Measurements from ENCODE around the gene NRN1. TPM values are rescaled to one million over a fixed set of nuclear protein-coding genes. Genes with fewer than 3 reads are reported as not detected.

Gene NRN1
- total RNA-seq, 1 donor from 2014 or later = 2.8 TPM

DNA sequence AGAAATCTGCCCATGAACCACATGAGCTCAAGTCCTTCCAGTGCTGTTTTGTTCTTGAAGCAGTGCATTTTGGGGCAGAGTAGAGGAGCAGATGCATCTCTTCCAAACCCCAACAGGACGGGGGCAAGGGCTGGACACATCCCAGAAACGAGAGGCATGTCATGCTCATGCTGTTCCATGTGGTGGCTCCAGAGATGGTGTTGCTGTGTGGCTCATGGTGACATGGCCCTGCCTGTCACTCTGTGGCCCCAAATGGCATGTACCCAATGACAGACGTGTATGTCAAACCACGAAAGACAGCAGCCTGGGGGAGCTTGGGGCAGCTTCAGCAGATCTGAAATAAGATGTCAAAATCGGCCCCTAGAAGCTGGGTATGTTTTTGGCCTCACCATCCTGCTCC, 46.3 kb downstream of the NRN1 start:
- H3K27ac Mint-ChIP-seq = no peak overlapping the region
- no peaks in the 10 kb centered on the region for H3K9me3 Mint-ChIP-seq
- H3K27me3 Mint-ChIP-seq (ENCODE audit: insufficient read depth) = peaks cover 6% of the 10 kb centered on the region
- H3K4me1 Mint-ChIP-seq (ENCODE audit: low read depth) = no peaks in the 10 kb centered on the region
- DNase-seq (ENCODE audit: low spot score) = no peak
- no peaks in the 10 kb centered on the region for H3K36me3 Mint-ChIP-seq (ENCODE audit: low read depth)
- H3K4me3 Mint-ChIP-seq = no peak overlapping the region
- intact Hi-C loops (cut with micrococcal nuclease) = no loop called here

DNA sequence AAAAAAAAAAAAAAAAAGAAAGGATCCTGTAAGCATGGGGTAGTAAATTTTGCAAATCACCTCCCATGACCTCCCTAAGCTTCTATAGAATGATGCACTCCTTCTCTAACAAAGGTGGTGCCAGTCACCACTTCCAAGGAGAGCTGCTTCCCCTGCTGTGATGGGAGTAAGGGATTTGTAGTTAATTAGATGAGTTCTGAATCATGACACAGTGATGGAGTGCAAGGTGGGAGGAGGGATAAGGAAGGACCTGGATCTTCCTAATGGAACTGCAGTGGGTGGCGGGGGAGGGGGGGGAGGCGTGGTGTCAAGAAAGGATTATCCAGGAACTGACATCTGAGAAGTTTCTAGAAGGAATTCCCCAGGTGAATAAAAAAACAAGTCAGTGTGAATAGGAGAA, 47.8 kb downstream of the NRN1 start:
- no peaks in the 10 kb centered on the region for H3K36me3 Mint-ChIP-seq (ENCODE audit: low read depth)
- DNase-seq (ENCODE audit: low spot score) = no peak
- H3K9me3 Mint-ChIP-seq = no peaks in the 10 kb centered on the region
- H3K27ac Mint-ChIP-seq = no peak overlapping the region
- H3K4me1 Mint-ChIP-seq (ENCODE audit: low read depth) = no peaks in the 10 kb centered on the region
- peaks cover 13% of the 10 kb centered on the region for H3K27me3 Mint-ChIP-seq (ENCODE audit: insufficient read depth)
- intact Hi-C loops (cut with micrococcal nuclease) = no loop called here
- no peak overlapping the region for H3K4me3 Mint-ChIP-seq

DNA sequence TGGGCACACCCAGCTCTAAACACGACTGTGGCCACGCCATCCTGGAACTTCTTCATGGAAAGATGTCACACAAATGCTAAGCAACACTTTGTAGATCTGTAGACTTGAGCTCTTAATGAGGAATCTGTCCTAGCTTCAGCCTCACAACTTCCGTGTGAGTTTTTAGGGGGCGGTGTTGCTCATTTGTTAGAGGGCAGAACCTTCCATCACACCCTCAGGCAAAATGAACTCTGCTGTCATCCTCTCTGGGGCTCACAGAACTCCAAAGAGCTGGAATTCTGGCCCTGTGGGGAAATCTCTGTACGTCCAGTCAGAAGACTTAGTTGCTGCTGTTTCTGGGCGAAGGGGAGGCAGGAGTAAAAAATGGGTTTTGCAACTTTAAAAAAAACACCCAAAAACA, 49.8 kb downstream of the NRN1 start:
- intact Hi-C loops (cut with micrococcal nuclease) = no loop called here
- Mint-ChIP-seq H3K9me3 (no peaks in the 10 kb centered on the region), H3K4me1 (ENCODE audit: low read depth) (no peaks in the 10 kb centered on the region), H3K27me3 (ENCODE audit: insufficient read depth) (peaks cover 14% of the 10 kb centered on the region), H3K36me3 (ENCODE audit: low read depth) (no peaks in the 10 kb centered on the region), H3K4me3 (no peak overlapping the region), H3K27ac (no peak overlapping the region)
- DNase-seq (ENCODE audit: low spot score) = no peak

DNA sequence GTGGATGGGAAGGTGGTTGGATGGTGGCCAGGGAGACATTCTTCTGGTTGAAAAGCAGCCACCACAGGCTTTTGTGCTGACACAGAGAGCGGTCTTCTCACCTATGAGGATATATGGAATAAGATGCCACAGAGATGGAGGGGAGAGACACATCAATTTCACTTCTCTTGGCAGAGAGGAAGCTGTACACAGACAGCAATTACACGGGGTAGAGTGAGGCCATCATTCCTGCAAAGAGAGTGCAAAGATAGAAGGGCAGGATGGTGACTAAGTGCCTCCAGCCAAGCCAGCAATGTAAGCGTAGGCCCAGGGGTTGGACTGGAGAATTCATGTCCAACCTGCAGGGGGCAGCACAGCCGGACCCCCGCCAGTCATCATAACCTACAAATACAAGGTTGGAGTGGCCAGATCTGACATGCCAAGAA, 56.4 kb downstream of the NRN1 start:
- no peaks in the 10 kb centered on the region for H3K36me3 Mint-ChIP-seq (ENCODE audit: low read depth)
- no peak overlapping the region for H3K4me3 Mint-ChIP-seq
- no peaks in the 10 kb centered on the region for H3K4me1 Mint-ChIP-seq (ENCODE audit: low read depth)
- H3K9me3 Mint-ChIP-seq = no peaks in the 10 kb centered on the region
- no peak overlapping the region for H3K27ac Mint-ChIP-seq
- DNase-seq (ENCODE audit: low spot score) = no peak
- intact Hi-C loops (cut with micrococcal nuclease) = no loop called here
- peaks cover 14% of the 10 kb centered on the region for H3K27me3 Mint-ChIP-seq (ENCODE audit: insufficient read depth)
